Measurements from ENCODE around the gene MARK2.

MARK2 gene

GRCh38 chr11:63911876-63912275 is 73.0 kb downstream of the MARK2 start:
- no peak for DNase-seq

- no peak for DNase-seq
Measured at GRCh38 chr11:63912678-63913077, 73.8 kb downstream of the MARK2 start.

GRCh38 chr11:63913866-63914830 is 75.2 kb downstream of the MARK2 start:
- no peak for DNase-seq

- no peak for DNase-seq
Measured at GRCh38 chr11:63914896-63915691, 76.2 kb downstream of the MARK2 start.

- peak; percentile 44 for DNase-seq
Measured at GRCh38 chr11:63915961-63916836, 77.3 kb downstream of the MARK2 start.

- peak; percentile 74 for DNase-seq
Measured at GRCh38 chr11:63916837-63917691, 78.2 kb downstream of the MARK2 start, which contains the start of gene RCOR2. Gene RCOR2 (minus strand): TSS chr11:63917164. CDS start chr11:63916456, 708 bp downstream.

- peak; percentile 63 for DNase-seq
Measured at GRCh38 chr11:63917692-63918506, 79.0 kb downstream of the MARK2 start.

- DNase-seq: no peak
Measured at GRCh38 chr11:63918507-63919191, 79.7 kb downstream of the MARK2 start.

GRCh38 chr11:63919267-63920125 is 80.6 kb downstream of the MARK2 start:
- DNase-seq: no peak

- DNase-seq: no peak
Measured at GRCh38 chr11:63920126-63920938, 81.4 kb downstream of the MARK2 start.

- DNase-seq: no peak
Measured at GRCh38 chr11:63920939-63921417, 82.1 kb downstream of the MARK2 start.

GRCh38 chr11:63922673-63923192 is 83.8 kb downstream of the MARK2 start:
- no peak for DNase-seq

- no peak for DNase-seq
Measured at GRCh38 chr11:63923319-63923718, 84.4 kb downstream of the MARK2 start.

GRCh38 chr11:63929616-63930015 is 90.7 kb downstream of the MARK2 start:
- DNase-seq: no peak

GRCh38 chr11:63931045-63931444 is 92.1 kb downstream of the MARK2 start:
- DNase-seq: no peak

GRCh38 chr11:63931876-63932275 is 93.0 kb downstream of the MARK2 start:
- no peak for DNase-seq

GRCh38 chr11:63933459-63933858 is 94.5 kb downstream of the MARK2 start:
- no peak for DNase-seq

Data from hematopoietic multipotent progenitor cell treated with erythropoietin and hydrocortisone succinate and interleukin-3 and kit ligand, for 6 days (in vitro differentiated cells).